Panc1 (cell line): Measurements from ENCODE around the gene NR0B1.

Experiments used
- CTCF ChIP-seq: fragments of 450-650 bp; IDR thresholded peaks from 2 replicates; pipeline ENCODE4 v1.5.1; 2017; ENCODE audit warnings: mild to moderate bottlenecking
- POLR2AphosphoS5 ChIP-seq: IDR thresholded peaks from 2 replicates; pipeline ENCODE4 v1.6.1; 2012; ENCODE audit warnings: mild to moderate bottlenecking, low read depth, low read length, moderate library complexity
- REST ChIP-seq, 2 experiments: IDR thresholded peaks; 2 replicates each; pipeline ENCODE4 v1.6.1; 2011 to 2012; ENCODE audit warnings: low read depth in 2 of 2, control low read depth in 1 of 2, low read length in 1 of 2, mild to moderate bottlenecking in 1 of 2, moderate library complexity in 1 of 2; ENCODE audit not compliant: insufficient read depth in 1 of 2
- TCF7L2 ChIP-seq: IDR thresholded peaks from 2 replicates; pipeline ENCODE4 v1.6.1; 2011; ENCODE audit warnings: mild to moderate bottlenecking, low read depth, low read length, inconsistent platforms

GRCh38 chrX:30261012-30261411 is 48.2 kb downstream of the NR0B1 start:
- TF ChIP-seq TCF7L2 (no peak), CTCF (no peak), POLR2AphosphoS5 (no peak), REST (IDR thresholded peaks at IDR 0.05; ENCODE audit: insufficient read depth in 1 of 2, low read depth in 2 of 2, low read length in 1 of 2) (no peak)
